Left renal pelvis (tissue), 4 donors: ENCODE measurements around the gene GNAT3. TPM values are rescaled to one million over a fixed set of nuclear protein-coding genes. Genes with fewer than 3 reads are reported as not detected.

Experiments used
- DNase-seq, 4 donors: peaks; one replicate each; pipeline ENCODE4 v3.0.0-alpha.2; 2013; ENCODE audit warnings: low read depth in 4 of 4, low spot score in 3 of 4
- polyA plus RNA-seq, 4 donors: library from polyadenylated mRNA; unstranded; fragments of 120-200 nt; gene quantifications; one replicate each; pipeline ENCODE4 v1.2.1, GENCODE V29; 2013; ENCODE audit not compliant: insufficient read length in 4 of 4

The GNAT3 gene
- polyA plus RNA-seq: not detected

- DNase-seq: no peak
Observed at GRCh38 chr7:80511964-80512363, at the start of gene GNAT3. GNAT3 (minus strand) TSS chr7:80512064; CDS start chr7:80511926, 138 bp downstream.

- no peak for DNase-seq
Observed at GRCh38 chr7:80558116-80558515, 46.3 kb upstream of the GNAT3 start.

GRCh38 chr7:80552031-80552694, 40.3 kb upstream of the GNAT3 start:
- DNase-seq: no peak

- no peak for DNase-seq
Observed at GRCh38 chr7:80550005-80550404, 38.1 kb upstream of the GNAT3 start.

- DNase-seq: no peak
Observed at GRCh38 chr7:80548840-80549530, 37.1 kb upstream of the GNAT3 start.

- DNase-seq: no peak
Observed at GRCh38 chr7:80542398-80542797, 30.5 kb upstream of the GNAT3 start.

GRCh38 chr7:80540836-80541235, 29.0 kb upstream of the GNAT3 start:
- DNase-seq: peak in 2 of 4 donors; percentile 9 to 10

- no peak for DNase-seq
Observed at GRCh38 chr7:80537091-80537490, 25.2 kb upstream of the GNAT3 start.

- DNase-seq: no peak
Observed at GRCh38 chr7:80536426-80536825, 24.6 kb upstream of the GNAT3 start.

- DNase-seq: no peak
Observed at GRCh38 chr7:80533287-80533686, 21.4 kb upstream of the GNAT3 start.

- no peak for DNase-seq
Observed at GRCh38 chr7:80532153-80532552, 20.3 kb upstream of the GNAT3 start.

- DNase-seq: no peak
Observed at GRCh38 chr7:80530136-80530535, 18.3 kb upstream of the GNAT3 start.

GRCh38 chr7:80529362-80529761, 17.5 kb upstream of the GNAT3 start:
- DNase-seq: no peak

GRCh38 chr7:80528689-80529088, 16.8 kb upstream of the GNAT3 start:
- no peak for DNase-seq

GRCh38 chr7:80526472-80526871, 14.6 kb upstream of the GNAT3 start:
- DNase-seq: no peak

- no peak for DNase-seq
Observed at GRCh38 chr7:80524693-80525092, 12.8 kb upstream of the GNAT3 start.

GRCh38 chr7:80521809-80522208, 9.9 kb upstream of the GNAT3 start:
- no peak for DNase-seq

- no peak for DNase-seq
Observed at GRCh38 chr7:80520199-80520598, 8.3 kb upstream of the GNAT3 start.

- DNase-seq: no peak
Observed at GRCh38 chr7:80517282-80517747, 5.5 kb upstream of the GNAT3 start.

GRCh38 chr7:80515298-80515697, 3.4 kb upstream of the GNAT3 start:
- no peak for DNase-seq

GRCh38 chr7:80510021-80510420, 1.8 kb downstream of the GNAT3 start:
- DNase-seq: no peak

- no peak for DNase-seq
Observed at GRCh38 chr7:80508440-80508839, 3.4 kb downstream of the GNAT3 start.
